Measurements from ENCODE around the gene MOGAT3. TPM values are rescaled to one million over a fixed set of nuclear protein-coding genes. Genes with fewer than 3 reads are reported as not detected.

The MOGAT3 gene
- total and polyA plus RNA-seq, 9 of the 15 experiments (the other 6 are each of a cell fraction or from before 2014, with no cell fraction given) = 0.07 to 0.17 (median 0.13) TPM; not detected in 6

GRCh38 chr7:101244375-101245146 is 43.7 kb upstream of the MOGAT3 start, which contains the start of gene FIS1 (continued):
- TF ChIP-seq HOMEZ (CRISPR knock-in tag; IDR thresholded peaks at IDR 0.05) = no peak
- TF ChIP-seq SMAD4 (CRISPR knock-in tag; conservative IDR thresholded peaks at IDR 0.05) = 0 out of 2 replicates have a peak, but pooled peaks have one; percentile 73
- TF ChIP-seq, protein P1, sequence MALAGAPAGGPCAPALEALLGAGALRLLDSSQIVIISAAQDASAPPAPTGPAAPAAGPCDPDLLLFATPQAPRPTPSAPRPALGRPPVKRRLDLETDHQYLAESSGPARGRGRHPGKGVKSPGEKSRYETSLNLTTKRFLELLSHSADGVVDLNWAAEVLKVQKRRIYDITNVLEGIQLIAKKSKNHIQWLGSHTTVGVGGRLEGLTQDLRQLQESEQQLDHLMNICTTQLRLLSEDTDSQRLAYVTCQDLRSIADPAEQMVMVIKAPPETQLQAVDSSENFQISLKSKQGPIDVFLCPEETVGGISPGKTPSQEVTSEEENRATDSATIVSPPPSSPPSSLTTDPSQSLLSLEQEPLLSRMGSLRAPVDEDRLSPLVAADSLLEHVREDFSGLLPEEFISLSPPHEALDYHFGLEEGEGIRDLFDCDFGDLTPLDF (CRISPR knock-in tag; IDR thresholded peaks at IDR 0.05) = peak; percentile 90; the same call in 1 of the 2 replicates
- TF ChIP-seq THRB (CRISPR knock-in tag; conservative IDR thresholded peaks at IDR 0.05) = no peak
- no peak for TF ChIP-seq SRSF7 (optimal IDR thresholded peaks at IDR 0.05; ENCODE audit: low read depth, low read length)
- no peak for TF ChIP-seq HNRNPLL (IDR thresholded peaks at IDR 0.05; ENCODE audit: low read depth, low read length, poor library complexity, severe bottlenecking)
- peak; percentile 54 for TF ChIP-seq KLF1 (tag; IDR thresholded peaks at IDR 0.05)
- no peak for TF ChIP-seq ZNF589 (CRISPR knock-in tag; IDR thresholded peaks at IDR 0.05; ENCODE audit: low read depth)
- TF ChIP-seq STAT5B (CRISPR knock-in tag; IDR thresholded peaks at IDR 0.05) = no peak
- peak; percentile 82 for TF ChIP-seq HMGN3 (IDR thresholded peaks at IDR 0.05; ENCODE audit: borderline replicate concordance, extremely low read depth, insufficient read length, low read depth, low read length)
- no peak for TF ChIP-seq ZNF146 (CRISPR knock-in tag; IDR thresholded peaks at IDR 0.05; ENCODE audit: unreplicated experiment)
- peak; percentile 96 for TF ChIP-seq SUPT5H (IDR thresholded peaks at IDR 0.05)
- peak; percentile 34; the same call in 1 of the 2 replicates for TF ChIP-seq FOSL1 (tag; conservative IDR thresholded peaks at IDR 0.05)
- peak; percentile 81; the same call in 1 of the 2 replicates for TF ChIP-seq ZNF76 (CRISPR knock-in tag; IDR thresholded peaks at IDR 0.05; ENCODE audit: borderline replicate concordance)
- TF ChIP-seq NR2C2 (CRISPR knock-in tag; IDR thresholded peaks at IDR 0.05) = peak; percentile 73
- TF ChIP-seq NR2C2 (tag; IDR thresholded peaks at IDR 0.05) = peak; percentile 97
- no peak for TF ChIP-seq KDM1A (IDR thresholded peaks at IDR 0.05)
- TF ChIP-seq VEZF1 (CRISPR knock-in tag; IDR thresholded peaks at IDR 0.05) = peak; percentile 93
- 0 out of 4 replicates have a peak, but pooled peaks of 1 of the 2 experiments have one; percentile 81 for TF ChIP-seq UBTF (IDR thresholded peaks at IDR 0.05; ENCODE audit: borderline replicate concordance in 1 of 2, low read depth in 2 of 2, low read length in 2 of 2)

All from K562 (cell line).